ENCODE data around the gene COLQ.

The COLQ gene

GRCh38 chr3:15513116-15513515, 8.4 kb downstream of the COLQ start:
- no peak overlapping the region for H3K4me3 ChIP-seq (ENCODE audit: control insufficient read depth, low read depth, low read length)

GRCh38 chr3:15512166-15512565, 9.3 kb downstream of the COLQ start:
- DNase-seq (ENCODE audit: low read depth), result no peak
- no peak for TF ChIP-seq CTCF (conservative IDR thresholded peaks at IDR 0.05; ENCODE audit: control insufficient read depth, insufficient read depth, low read depth, low read length)
- H3K4me3 ChIP-seq (ENCODE audit: control insufficient read depth, low read depth, low read length), result no peak overlapping the region

More at GRCh38 chr3:15513116-15513515, 8.4 kb downstream of the COLQ start:
- no peak for TF ChIP-seq CTCF (conservative IDR thresholded peaks at IDR 0.05; ENCODE audit: control insufficient read depth, insufficient read depth, low read depth, low read length)
- DNase-seq (ENCODE audit: low read depth), result no peak

- DNase-seq (ENCODE audit: low read depth), result no peak
- no peak overlapping the region for H3K4me3 ChIP-seq (ENCODE audit: control insufficient read depth, low read depth, low read length)
- TF ChIP-seq CTCF (conservative IDR thresholded peaks at IDR 0.05; ENCODE audit: control insufficient read depth, insufficient read depth, low read depth, low read length), result no peak
Observed at GRCh38 chr3:15511156-15511555, 10.3 kb downstream of the COLQ start.

GRCh38 chr3:15510493-15510892, 11.0 kb downstream of the COLQ start:
- no peak for DNase-seq (ENCODE audit: low read depth)
- TF ChIP-seq CTCF (conservative IDR thresholded peaks at IDR 0.05; ENCODE audit: control insufficient read depth, insufficient read depth, low read depth, low read length), result no peak
- H3K4me3 ChIP-seq (ENCODE audit: control insufficient read depth, low read depth, low read length), result no peak overlapping the region

GRCh38 chr3:15506571-15506970, 14.9 kb downstream of the COLQ start:
- DNase-seq (ENCODE audit: low read depth), result no peak
- TF ChIP-seq CTCF (conservative IDR thresholded peaks at IDR 0.05; ENCODE audit: control insufficient read depth, insufficient read depth, low read depth, low read length), result no peak
- no peak overlapping the region for H3K4me3 ChIP-seq (ENCODE audit: control insufficient read depth, low read depth, low read length)

GRCh38 chr3:15505479-15506165, 15.9 kb downstream of the COLQ start:
- TF ChIP-seq CTCF (conservative IDR thresholded peaks at IDR 0.05; ENCODE audit: control insufficient read depth, insufficient read depth, low read depth, low read length), result no peak
- no peak overlapping the region for H3K4me3 ChIP-seq (ENCODE audit: control insufficient read depth, low read depth, low read length)
- no peak for DNase-seq (ENCODE audit: low read depth)

GRCh38 chr3:15502616-15503015, 18.9 kb downstream of the COLQ start:
- TF ChIP-seq CTCF (conservative IDR thresholded peaks at IDR 0.05; ENCODE audit: control insufficient read depth, insufficient read depth, low read depth, low read length), result no peak
- H3K4me3 ChIP-seq (ENCODE audit: control insufficient read depth, low read depth, low read length), result no peak overlapping the region
- DNase-seq (ENCODE audit: low read depth), result no peak
